Stimulated activated effector memory CD8-positive, alpha-beta T cell treated with anti-CD3 and anti-CD28 coated beads, Interleukin-12 subunit alpha, Interleukin-12 subunit beta, amount 100 ng/mL, for 72 hours (primary cell): ENCODE measurements around the gene CCDC12.
"Not testable (repeated sequence)": the region's sequence is repeated elsewhere in the genome, so short reads cannot be mapped to it uniquely, and the experiment has no call there.

Experiments
- ATAC-seq: fragments of 150-1000 bp; cut with Tn5 transposase; 2 replicates; pipeline ENCODE4 v1.10.0; 2021
- DNase-seq, 2 donors: peaks; one replicate each; pipeline ENCODE4 v3.0.0; 2021 to 2022; ENCODE audit warnings: low spot score in 2 of 2
- H3K27ac Mint-ChIP-seq: one replicate; pipeline ENCODE4 v1.8.0; 2022; ENCODE audit warnings: mild to moderate bottlenecking, mixed read lengths
- H3K36me3 Mint-ChIP-seq: one replicate; pipeline ENCODE4 v1.8.0; 2022; ENCODE audit warnings: mild to moderate bottlenecking, mixed read lengths
- H3K4me1 Mint-ChIP-seq: one replicate; pipeline ENCODE4 v1.8.0; 2022; ENCODE audit warnings: mixed read lengths
- H3K4me3 Mint-ChIP-seq: one replicate; pipeline ENCODE4 v1.8.0; 2022; ENCODE audit warnings: mild to moderate bottlenecking, mixed read lengths
- H3K9me3 Mint-ChIP-seq: one replicate; pipeline ENCODE4 v1.8.0; 2022; ENCODE audit warnings: mixed read lengths

Gene CCDC12

DNA sequence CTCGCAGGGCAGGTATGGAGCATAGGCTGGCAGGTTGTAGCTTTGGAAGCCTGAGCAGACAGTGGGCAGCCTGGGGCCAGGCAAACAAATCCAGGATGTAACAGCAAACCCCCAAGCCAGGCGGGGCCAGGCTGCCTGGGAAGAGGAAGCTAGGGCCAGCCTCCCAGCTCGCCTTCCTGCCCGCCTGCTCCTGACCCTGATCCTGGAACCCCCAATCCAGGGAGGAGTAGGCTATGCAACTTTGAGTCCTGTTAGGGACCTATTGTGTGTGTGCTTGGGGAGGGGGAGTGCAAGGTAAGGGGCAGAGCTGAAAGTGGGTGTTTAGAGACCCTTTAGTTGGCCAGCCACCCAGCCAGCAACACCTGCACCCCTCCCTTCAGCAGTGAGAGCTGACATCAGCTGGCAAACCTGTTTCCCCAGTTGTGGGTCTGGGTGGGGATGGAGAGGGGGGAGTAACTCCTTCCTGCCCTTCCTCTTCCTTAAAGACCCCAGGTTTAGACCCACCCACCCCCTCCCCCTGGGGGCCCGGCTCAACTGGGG lies 5.5 kb upstream of the CCDC12 start:
- no peaks in the 10 kb centered on the region for H3K9me3 Mint-ChIP-seq
- DNase-seq (no peak), ATAC-seq (no peak)
- H3K4me1 Mint-ChIP-seq, result peaks cover 73% of the 10 kb centered on the region
- peak overlapping the region; percentile 81 for H3K4me3 Mint-ChIP-seq
- H3K36me3 Mint-ChIP-seq, result peaks cover 23% of the 10 kb centered on the region
- H3K27ac Mint-ChIP-seq, result peak overlapping the region; percentile 91

DNA sequence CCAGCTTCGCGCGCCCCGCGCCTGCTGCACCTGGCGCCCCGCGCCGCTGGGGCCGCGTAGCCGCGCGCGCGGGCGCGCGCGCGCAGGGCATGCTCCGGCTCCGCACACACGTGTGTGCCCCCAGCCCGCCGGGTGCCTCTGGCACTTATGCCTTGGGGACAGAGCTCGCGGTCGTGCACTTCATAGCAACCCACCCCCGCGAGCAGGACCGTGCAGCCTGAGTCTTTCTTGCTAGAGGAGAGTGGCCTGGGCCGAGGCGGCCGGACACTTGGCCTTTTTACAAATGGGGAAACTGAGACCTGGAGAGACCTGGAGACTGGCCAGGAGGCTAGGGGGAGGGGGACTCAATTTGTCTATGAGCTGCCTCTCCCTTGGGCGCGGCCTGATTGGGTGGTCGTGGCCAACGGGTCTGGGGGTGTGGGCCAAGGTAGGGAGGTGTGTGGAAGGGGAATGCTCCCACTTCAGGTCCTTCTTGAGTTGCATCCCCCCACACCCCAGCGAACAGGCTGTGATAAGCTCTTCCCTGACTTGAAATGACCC lies 3.5 kb upstream of the CCDC12 start:
- ATAC-seq (peak; percentile 27), DNase-seq (no peak)
- peaks cover 42% of the 10 kb centered on the region for H3K36me3 Mint-ChIP-seq
- H3K9me3 Mint-ChIP-seq, result no peaks in the 10 kb centered on the region
- H3K27ac Mint-ChIP-seq, result peak overlapping the region; percentile 91
- H3K4me3 Mint-ChIP-seq, result peak overlapping the region; percentile 81
- peaks cover 56% of the 10 kb centered on the region for H3K4me1 Mint-ChIP-seq

DNA sequence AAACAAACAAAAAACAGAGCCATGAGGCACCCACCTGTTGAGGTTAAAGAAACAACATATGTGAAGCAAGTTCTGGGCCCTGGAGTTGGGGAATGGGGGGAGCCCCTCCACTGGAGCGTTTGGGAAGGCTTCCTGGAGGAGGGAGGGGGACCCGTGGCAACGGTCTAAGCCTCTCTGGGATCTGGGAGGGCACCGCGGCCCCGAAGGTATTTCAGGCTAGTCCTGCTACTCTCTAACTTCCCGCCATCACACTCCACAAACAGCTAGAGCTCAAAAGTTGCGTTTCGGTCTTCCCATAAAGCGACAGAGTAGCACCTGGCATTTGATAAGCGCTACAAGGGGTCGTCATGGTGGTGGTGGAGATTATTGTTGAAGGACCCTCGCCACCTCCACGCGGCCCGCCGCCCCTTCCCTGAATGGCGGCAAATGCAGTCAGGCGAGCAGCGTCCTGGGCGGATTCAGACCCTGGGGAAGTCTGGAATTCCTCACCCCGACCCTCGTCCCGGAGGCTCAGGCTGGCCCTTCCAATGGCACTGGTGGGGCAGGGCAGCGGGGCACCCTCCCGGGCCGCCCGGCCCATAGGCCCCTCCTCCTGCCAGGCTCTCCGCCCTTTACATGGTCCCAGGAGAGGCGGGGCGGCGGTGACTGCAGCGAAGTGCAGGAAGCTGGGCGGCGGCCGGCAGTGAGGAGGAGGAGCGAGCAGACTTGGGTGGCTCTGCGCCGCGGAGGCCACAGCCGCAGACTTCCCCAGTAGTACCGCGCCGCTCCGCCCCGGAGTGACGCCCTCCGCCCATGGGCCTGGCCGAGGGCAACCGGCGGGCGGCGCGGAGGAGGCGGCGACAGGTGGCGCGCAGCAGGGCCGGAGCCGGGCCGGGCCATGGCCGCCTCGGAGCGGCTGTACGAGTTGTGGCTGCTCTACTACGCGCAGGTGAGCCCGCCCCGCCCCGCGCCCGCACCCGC lies 2.7 kb upstream of the CCDC12 start, which contains the start of gene NBEAL2:
TSS of gene NBEAL2 (plus strand) at position 682 of the 960 bp plus-strand sequence. CDS start at position 878, 196 bp downstream.
- Mint-ChIP-seq H3K27ac (peak within 1 kb of the TSS; percentile 91), H3K4me1 (peaks cover 56% of the 10 kb centered on the region), H3K9me3 (no peaks in the 10 kb centered on the region), H3K36me3 (peaks cover 42% of the 10 kb centered on the region), H3K4me3 (peak within 1 kb of the TSS; percentile 81)
- DNase-seq (peak; percentile 89 to 97), ATAC-seq (peak; percentile 85)

- H3K27ac Mint-ChIP-seq, result peak overlapping the region; percentile 91
- ATAC-seq (no peak), DNase-seq (no peak)
- H3K9me3 Mint-ChIP-seq, result no peaks in the 10 kb centered on the region
- peak overlapping the region; percentile 81 for H3K4me3 Mint-ChIP-seq
- peaks cover 55% of the 10 kb centered on the region for H3K4me1 Mint-ChIP-seq
- H3K36me3 Mint-ChIP-seq, result peaks cover 46% of the 10 kb centered on the region
Observed at GRCh38 chr3:46978381-46978780, 1.8 kb upstream of the CCDC12 start.

DNA sequence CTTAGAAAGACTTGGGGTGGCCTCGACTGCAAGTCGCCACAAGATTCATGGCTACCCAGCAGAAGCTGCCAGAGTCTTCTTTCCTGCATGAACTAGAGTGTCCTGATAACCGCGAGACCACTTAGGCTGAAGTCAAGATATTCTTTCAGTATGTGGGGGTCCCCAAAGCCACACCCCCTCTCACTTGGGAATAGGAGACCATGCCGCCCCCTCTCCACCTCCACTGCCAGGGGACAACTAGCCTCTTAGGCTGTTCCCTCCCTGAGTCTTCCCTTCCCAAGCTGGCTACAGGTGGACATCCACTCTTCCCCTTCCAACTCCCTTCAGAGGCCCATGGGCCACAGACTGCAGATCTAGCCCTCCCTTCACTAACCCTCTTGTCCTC lies 1.3 kb upstream of the CCDC12 start:
- no peak for ATAC-seq
- Mint-ChIP-seq H3K4me1 (peaks cover 56% of the 10 kb centered on the region), H3K27ac (peak overlapping the region; percentile 91)

GRCh38 chr3:46974421-46975171 lies 1.9 kb downstream of the CCDC12 start:
- H3K27ac Mint-ChIP-seq, result peak overlapping the region; percentile 91
- ATAC-seq, result no peak
- H3K36me3 Mint-ChIP-seq, result peaks cover 79% of the 10 kb centered on the region
- no peak for DNase-seq
- H3K4me3 Mint-ChIP-seq, result peak overlapping the region; percentile 81
- peaks cover 64% of the 10 kb centered on the region for H3K4me1 Mint-ChIP-seq
- no peaks in the 10 kb centered on the region for H3K9me3 Mint-ChIP-seq

More for the DNA sequence above, 1.3 kb upstream of the CCDC12 start:
- H3K4me3 Mint-ChIP-seq, result peak overlapping the region; percentile 81
- no peak for DNase-seq
- no peaks in the 10 kb centered on the region for H3K9me3 Mint-ChIP-seq
- peaks cover 47% of the 10 kb centered on the region for H3K36me3 Mint-ChIP-seq

DNA sequence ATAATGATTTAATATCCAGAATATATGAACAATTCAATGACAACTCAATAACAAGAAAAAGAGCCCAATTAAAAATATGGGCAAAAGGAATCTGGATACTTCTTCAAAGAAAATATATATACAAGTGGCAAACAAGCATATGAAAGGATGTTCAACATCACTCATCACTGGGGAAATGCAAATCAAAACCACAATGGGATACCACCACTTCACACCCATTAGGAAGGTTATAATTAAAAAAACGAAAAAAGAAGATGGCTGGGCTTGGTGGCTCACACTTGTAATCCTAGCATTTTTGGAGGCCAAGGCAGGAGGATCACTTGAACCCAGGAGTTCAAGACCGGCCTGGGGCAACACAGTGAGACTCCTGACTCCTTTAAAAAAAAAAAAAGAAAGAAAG lies 4.1 kb downstream of the CCDC12 start:
- peak overlapping the region; percentile 68 for H3K4me3 Mint-ChIP-seq
- no peak for DNase-seq
- ATAC-seq, result no peak
- H3K4me1 Mint-ChIP-seq, result peaks cover 77% of the 10 kb centered on the region
- H3K9me3 Mint-ChIP-seq, result no peaks in the 10 kb centered on the region
- peaks cover 86% of the 10 kb centered on the region for H3K36me3 Mint-ChIP-seq
- H3K27ac Mint-ChIP-seq, result peak overlapping the region; percentile 78

- ATAC-seq (no peak), DNase-seq (no peak)
- H3K36me3 Mint-ChIP-seq, result peaks cover 90% of the 10 kb centered on the region
- H3K4me3 Mint-ChIP-seq, result peak overlapping the region; percentile 68
- peak overlapping the region; percentile 78 for H3K27ac Mint-ChIP-seq
- no peaks in the 10 kb centered on the region for H3K9me3 Mint-ChIP-seq
- peaks cover 80% of the 10 kb centered on the region for H3K4me1 Mint-ChIP-seq
Observed at GRCh38 chr3:46971742-46972141, 4.8 kb downstream of the CCDC12 start.

GRCh38 chr3:46971151-46971550 lies 5.4 kb downstream of the CCDC12 start:
- DNase-seq (no peak), ATAC-seq (no peak)
- H3K27ac Mint-ChIP-seq, result peak overlapping the region; percentile 78
- H3K36me3 Mint-ChIP-seq, result peaks cover 88% of the 10 kb centered on the region
- peak overlapping the region; percentile 68 for H3K4me3 Mint-ChIP-seq
- H3K9me3 Mint-ChIP-seq, result no peaks in the 10 kb centered on the region
- peaks cover 86% of the 10 kb centered on the region for H3K4me1 Mint-ChIP-seq

DNA sequence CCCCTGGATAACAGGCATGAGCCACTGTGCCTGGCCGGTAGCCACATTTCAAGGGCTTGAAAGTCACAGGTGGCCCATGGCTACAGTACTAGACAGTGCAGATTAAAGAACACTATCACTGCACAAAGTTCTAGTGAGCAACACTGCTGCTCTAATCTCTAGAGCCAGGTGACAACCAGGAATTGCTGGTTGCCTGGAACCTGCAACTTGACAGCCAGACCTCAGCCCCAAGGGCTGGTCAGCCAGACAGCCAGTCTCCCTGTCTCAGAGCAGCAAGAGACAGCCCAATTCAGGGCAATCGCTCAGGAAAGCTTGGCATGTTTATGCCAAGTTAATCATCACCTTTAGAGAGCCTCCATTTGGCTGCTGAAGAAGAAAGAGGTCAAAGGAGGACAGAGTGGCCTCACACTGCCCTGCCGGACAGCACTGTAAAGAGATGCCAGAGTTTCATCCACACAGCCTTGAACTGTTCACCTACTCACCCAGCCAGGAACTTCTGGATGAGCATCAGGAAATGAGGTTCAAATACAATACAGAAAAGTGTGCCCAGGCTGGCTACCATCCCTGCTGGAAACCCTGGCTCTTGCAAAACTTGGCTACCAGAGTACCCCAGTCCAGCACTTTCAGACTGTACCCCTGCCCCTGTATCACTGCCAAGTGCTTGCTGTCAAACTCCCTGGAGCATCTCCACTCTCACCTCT lies 6.0 kb downstream of the CCDC12 start:
- Mint-ChIP-seq H3K4me1 (peaks cover 92% of the 10 kb centered on the region), H3K9me3 (no peaks in the 10 kb centered on the region), H3K4me3 (no peak overlapping the region), H3K27ac (peak overlapping the region; percentile 78), H3K36me3 (peaks cover 87% of the 10 kb centered on the region)
- DNase-seq, result no peak
- ATAC-seq, result no peak

DNA sequence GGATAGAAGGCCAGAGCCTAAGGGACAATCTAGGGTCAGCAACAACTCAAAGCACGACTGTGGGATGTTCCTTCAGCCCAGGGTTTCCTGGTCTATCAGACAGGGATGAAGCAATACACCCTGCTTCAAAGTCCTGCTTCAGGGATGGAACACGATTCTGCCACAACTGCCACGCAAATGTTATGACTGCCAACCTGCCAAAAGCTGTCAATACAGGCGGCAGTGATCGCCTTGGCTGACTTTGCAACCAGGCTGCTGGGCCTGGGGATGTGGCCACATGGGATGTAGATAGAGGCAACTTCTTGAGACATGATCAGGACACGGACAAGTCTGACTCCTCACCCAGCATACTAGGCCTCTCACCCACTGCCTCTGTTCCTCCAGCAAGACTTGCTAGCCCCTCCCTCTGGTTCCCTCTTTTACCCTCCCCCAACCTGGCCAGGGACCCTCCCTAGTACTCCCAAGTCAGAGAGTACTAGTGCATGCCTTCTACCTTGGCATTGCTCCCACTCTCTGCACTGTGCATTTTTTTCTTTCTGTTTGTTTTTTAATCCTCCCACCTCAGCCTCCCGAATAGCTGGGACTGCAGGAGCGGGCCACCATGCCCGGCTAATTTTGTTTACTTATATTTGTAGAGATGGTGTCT lies 7.6 kb downstream of the CCDC12 start:
- H3K36me3 Mint-ChIP-seq, result peaks cover 77% of the 10 kb centered on the region

DNA sequence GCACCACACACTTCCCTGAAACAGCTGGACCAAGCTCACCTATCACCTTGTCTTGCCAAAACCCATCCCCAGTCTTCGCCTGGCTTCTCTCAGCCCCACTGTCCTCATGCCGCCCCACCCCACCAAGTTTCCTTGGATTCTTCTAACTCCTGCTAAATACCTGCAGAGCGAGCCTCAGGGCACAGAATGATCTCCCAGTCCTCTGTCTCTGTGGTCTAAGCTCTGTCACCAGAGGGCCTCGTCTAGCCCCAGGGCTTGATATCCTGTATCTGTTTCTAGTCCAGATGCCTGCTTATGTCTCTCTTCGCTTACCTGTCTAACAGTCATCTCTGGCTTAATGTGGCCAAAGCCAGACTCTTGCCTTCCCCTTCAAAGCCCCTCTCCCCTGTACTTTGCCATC lies 9.7 kb downstream of the CCDC12 start:
- ATAC-seq, result peak; percentile 59
- peaks cover 72% of the 10 kb centered on the region for H3K36me3 Mint-ChIP-seq
- H3K27ac Mint-ChIP-seq, result peak overlapping the region; percentile 92
- DNase-seq, result no peak
- H3K4me3 Mint-ChIP-seq, result no peak overlapping the region
- H3K4me1 Mint-ChIP-seq, result peaks cover 85% of the 10 kb centered on the region
- H3K9me3 Mint-ChIP-seq, result no peaks in the 10 kb centered on the region

More for the DNA sequence above, 7.6 kb downstream of the CCDC12 start:
- no peak for DNase-seq
- no peak for ATAC-seq
- H3K9me3 Mint-ChIP-seq, result no peaks in the 10 kb centered on the region
- no peak overlapping the region for H3K4me3 Mint-ChIP-seq
- H3K27ac Mint-ChIP-seq, result peak overlapping the region; percentile 92
- peaks cover 85% of the 10 kb centered on the region for H3K4me1 Mint-ChIP-seq

DNA sequence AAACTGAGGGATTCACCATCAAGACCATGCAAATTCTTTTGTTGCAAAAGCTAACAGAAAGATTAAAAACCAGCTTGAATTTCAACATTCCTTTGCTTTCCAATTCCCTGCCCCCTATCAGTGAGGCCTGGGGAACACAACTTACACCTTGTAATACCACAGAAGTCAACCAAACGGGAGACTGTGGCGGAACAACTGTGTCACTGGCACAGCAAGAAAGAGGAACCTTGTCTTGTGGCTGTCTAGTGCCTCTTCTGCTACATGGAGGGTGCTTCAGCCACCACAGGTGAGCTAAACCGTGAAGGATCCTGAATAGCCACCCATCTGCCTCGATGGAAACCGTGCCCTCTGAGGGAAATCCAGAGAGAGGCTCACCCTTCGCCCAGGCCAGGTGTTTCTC lies 11.4 kb downstream of the CCDC12 start:
- no peak for DNase-seq
- H3K36me3 Mint-ChIP-seq, result peaks cover 55% of the 10 kb centered on the region
- no peaks in the 10 kb centered on the region for H3K9me3 Mint-ChIP-seq
- peak; percentile 42 for ATAC-seq
- H3K27ac Mint-ChIP-seq, result peak overlapping the region; percentile 92
- peak overlapping the region; percentile 12 for H3K4me3 Mint-ChIP-seq
- peaks cover 85% of the 10 kb centered on the region for H3K4me1 Mint-ChIP-seq

GRCh38 chr3:46964038-46964590 lies 12.4 kb downstream of the CCDC12 start:
- peaks cover 49% of the 10 kb centered on the region for H3K36me3 Mint-ChIP-seq
- H3K9me3 Mint-ChIP-seq, result not testable (repeated sequence)
- peaks cover 86% of the 10 kb centered on the region for H3K4me1 Mint-ChIP-seq

More at GRCh38 chr3:46964038-46964590, 12.4 kb downstream of the CCDC12 start:
- ATAC-seq, H3K4me3 Mint-ChIP-seq, DNase-seq, H3K27ac Mint-ChIP-seq: not testable (repeated sequence)
